Right forelimb (tissue), 1 donor: ENCODE results near the gene WT1.

ENCODE experiments used
- DNase-seq: peaks from one replicate; pipeline ENCODE4 v3.0.0-alpha.2; 2018

The WT1 gene

GRCh38 chr11:32420937-32421901 lies 14.1 kb downstream of the WT1 start:
- no peak for DNase-seq

DNA sequence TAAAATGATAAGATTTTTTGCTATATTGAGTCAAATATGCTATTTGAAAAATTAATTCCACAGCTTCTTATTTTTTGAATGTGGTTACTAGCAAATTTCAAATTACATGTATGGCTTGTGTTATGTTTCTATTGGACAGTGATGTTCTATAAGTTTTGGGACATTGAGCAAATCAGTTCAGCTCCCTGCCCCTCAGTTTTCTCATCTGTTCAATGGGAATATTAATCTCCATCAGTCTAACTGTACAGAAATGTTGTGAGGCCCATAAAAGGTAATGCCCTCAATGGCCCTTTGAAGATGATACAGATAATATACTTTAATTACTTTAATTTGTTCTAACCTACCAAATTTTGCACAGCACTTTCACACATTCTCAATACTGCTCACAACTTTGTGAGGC lies 15.2 kb downstream of the WT1 start:
- no peak for DNase-seq

GRCh38 chr11:32418836-32419235 lies 16.5 kb downstream of the WT1 start:
- no peak for DNase-seq

- no peak for DNase-seq
Measured at GRCh38 chr11:32417806-32418205, 17.5 kb downstream of the WT1 start.

DNA sequence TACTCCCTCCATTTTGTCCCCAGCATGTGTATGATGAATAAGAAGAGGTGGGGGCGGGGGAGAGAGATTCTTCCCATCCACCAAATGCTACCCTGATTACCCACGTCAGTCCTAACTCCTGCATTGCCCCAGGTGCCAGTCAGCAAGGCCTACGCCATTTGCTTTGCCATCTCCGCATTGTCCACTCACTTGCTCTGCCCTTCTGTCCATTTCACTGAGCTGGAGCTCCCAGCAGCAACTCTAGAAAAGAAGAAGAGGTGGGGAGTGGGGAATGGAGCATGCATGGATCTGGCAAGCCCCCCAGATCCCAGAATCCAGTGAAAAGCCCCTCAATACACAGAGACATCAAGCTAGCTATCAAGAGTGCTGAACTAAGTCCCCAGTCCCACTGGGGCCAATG lies 19.0 kb downstream of the WT1 start:
- DNase-seq, result no peak

DNA sequence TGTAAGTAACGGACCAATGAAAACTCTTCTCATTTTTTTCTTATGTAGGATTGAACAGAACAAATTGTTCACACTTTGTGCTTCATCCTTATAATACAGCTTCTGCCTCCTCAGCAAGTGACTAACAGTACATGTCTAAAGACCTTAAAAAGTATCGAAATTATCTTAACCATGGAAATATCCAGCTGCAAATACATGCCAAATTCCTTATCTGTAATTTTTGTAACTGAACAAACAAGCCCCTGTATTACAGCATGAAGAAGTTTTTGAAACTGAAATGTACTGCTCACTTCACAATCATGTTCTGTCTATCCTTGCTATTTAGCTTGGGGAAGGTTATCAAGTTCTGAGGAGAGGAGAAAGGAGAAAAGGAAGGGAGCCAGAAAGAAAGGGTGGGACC lies 20.4 kb downstream of the WT1 start:
- DNase-seq, result no peak

GRCh38 chr11:32411942-32412615 lies 23.3 kb downstream of the WT1 start:
- no peak for DNase-seq

- DNase-seq, result no peak
Measured at GRCh38 chr11:32405592-32405991, 29.7 kb downstream of the WT1 start.

DNA sequence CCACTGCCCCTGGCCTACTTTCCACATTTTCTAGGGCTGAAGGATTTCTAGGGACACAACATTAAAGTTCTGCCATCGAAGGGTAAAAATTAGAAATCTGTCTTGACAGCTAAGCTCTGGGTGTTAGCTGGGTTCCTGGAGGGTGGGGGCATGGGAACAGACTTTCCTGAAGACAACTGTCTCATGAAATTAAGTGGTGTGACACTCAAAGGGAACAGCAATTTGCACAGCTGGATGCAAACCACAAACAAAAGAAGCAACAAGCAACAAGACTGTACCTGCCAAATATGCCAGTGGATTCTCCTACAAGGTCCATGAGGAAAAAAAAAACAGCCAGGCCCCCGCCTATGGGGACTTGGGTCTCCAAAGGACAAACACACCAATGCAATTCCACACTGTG lies 32.5 kb downstream of the WT1 start:
- DNase-seq, result no peak

- no peak for DNase-seq
Measured at GRCh38 chr11:32400670-32401369, 34.5 kb downstream of the WT1 start.

GRCh38 chr11:32400196-32400595 lies 35.1 kb downstream of the WT1 start:
- DNase-seq, result no peak

- DNase-seq, result no peak
Measured at GRCh38 chr11:32396991-32397390, 38.3 kb downstream of the WT1 start.

DNA sequence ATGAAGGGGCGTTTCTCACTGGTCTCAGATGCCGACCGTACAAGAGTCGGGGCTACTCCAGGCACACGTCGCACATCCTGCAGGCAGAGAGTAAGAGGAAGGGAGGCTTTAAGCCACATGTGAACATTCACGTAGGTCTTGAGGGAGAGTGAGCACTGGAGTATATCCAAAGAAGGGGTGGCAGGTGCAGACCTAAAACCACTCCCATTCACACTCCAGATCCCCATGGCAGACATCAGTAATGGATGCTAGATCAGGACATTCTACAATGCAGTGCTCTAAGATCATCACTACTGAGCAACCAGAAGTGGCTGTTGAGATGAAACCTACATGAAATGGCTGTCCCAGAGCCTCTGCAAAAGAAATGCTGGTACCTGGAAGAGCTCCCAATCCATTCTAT lies 39.0 kb downstream of the WT1 start:
- DNase-seq, result no peak

- DNase-seq, result no peak
Measured at GRCh38 chr11:32395127-32395526, 40.2 kb downstream of the WT1 start.

DNA sequence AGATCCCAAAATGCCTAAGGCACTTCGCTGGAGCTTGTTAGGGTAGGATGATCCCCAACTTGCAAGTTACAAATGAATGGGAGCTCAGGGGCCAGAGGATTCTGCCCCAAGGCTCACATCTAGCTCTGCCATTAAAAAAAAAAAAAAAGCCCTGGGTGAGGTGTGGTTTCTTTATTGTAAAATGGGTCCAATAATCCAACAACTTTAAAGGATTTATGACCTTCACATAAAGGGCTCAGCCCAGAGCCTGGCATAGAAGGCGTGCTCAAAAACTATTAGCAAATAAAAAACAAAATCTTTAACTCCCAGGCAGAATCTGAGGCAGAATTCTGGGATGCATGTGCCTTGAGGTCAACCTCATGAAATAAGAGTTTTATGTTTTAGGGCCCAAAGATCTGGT lies 42.5 kb downstream of the WT1 start:
- no peak for DNase-seq

GRCh38 chr11:32391956-32392553 lies 43.3 kb downstream of the WT1 start:
- no peak for DNase-seq

- no peak for DNase-seq
Measured at GRCh38 chr11:32391479-32391878, 43.9 kb downstream of the WT1 start.

- no peak for DNase-seq
Measured at GRCh38 chr11:32390712-32391111, 44.6 kb downstream of the WT1 start.

DNA sequence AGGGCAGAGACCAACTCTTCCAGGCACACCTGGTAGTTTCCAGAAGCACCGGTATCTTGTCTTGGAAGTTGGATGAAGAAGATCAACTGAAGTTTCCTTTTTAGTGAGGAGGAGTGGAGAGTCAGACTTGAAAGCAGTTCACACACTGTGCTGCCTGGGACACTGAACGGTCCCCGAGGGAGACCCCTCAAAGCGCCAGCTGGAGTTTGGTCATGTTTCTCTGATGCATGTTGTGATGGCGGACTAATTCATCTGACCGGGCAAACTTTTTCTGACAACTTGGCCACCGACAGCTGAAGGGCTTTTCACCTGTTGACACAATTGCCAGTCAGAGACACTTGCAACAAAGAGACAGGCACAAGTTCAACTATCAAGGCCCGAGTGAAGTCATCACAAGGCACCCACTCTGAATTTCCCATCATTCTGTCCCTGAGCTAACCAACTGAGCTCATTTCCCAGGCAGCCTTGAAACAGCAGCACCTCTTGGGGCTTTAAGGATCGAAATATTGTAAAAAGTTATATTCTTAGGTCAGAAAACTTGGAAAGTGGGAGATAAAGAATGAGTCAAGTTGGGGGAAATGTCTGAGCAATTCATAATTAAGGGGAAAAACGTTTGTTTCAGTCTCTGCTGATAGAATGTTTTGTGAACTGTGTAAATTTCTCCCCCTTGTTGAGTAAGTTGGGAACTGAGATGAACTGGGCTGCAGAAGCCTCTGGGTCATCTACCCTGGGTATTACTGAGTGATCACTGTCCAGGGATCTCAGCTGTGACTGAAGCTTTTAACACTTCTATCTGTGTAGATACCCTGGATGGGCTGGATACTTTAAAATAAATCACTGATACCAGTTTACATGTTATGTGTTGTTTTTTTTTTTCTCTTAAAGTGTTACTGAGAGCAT lies 46.2 kb downstream of the WT1 start:
- DNase-seq, result no peak

- DNase-seq, result no peak
Measured at GRCh38 chr11:32388365-32388764, 47.0 kb downstream of the WT1 start.

GRCh38 chr11:32387411-32387810 lies 47.9 kb downstream of the WT1 start:
- no peak for DNase-seq

- DNase-seq, result no peak
Measured at GRCh38 chr11:32386770-32387377, 48.5 kb downstream of the WT1 start.
